HL-60 (cell line): ENCODE measurements around the gene DCP2.

Source experiments
- GABPA ChIP-seq: IDR thresholded peaks from 2 replicates; pipeline ENCODE4 v1.6.1; 2012; ENCODE audit warnings: low read depth
- POLR2AphosphoS5 ChIP-seq: IDR thresholded peaks from 2 replicates; pipeline ENCODE4 v1.6.1; 2012; ENCODE audit warnings: low read depth
- SPI1 ChIP-seq: IDR thresholded peaks from 2 replicates; pipeline ENCODE4 v1.6.1; 2012; ENCODE audit warnings: low read depth, mild to moderate bottlenecking, borderline replicate concordance
- TF ChIP-seq, protein P1 (sequence below): IDR thresholded peaks from 2 replicates; pipeline ENCODE4 v1.6.1; 2012; ENCODE audit warnings: low read depth; ENCODE audit not compliant: insufficient replicate concordance
- TF ChIP-seq, protein P2 (sequence below): IDR thresholded peaks from one replicate; pipeline ENCODE4 v1.5.1; 2011; ENCODE audit warnings: low read length, control low read depth, inconsistent platforms; ENCODE audit not compliant: insufficient read depth

DNA sequence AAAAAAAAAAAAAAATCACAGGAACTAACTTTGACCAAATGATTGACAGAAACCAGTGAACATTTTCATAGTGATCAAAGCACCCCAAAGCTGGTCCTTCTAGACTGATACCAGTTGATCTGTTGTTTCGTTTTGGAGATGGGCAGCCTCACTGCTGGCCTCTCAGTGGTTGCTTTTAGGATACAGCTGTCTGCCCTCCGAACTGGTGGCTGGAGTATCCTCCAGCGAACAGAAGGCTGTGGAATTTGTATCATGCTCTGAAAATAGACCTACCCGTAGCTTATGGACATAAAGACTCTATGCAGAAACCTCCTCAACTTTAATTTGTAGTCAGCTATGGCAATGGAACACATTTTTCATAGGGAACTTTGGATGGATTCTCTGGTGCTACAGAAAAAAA is 49.0 kb downstream of the DCP2 start:
- TF ChIP-seq, protein P1, sequence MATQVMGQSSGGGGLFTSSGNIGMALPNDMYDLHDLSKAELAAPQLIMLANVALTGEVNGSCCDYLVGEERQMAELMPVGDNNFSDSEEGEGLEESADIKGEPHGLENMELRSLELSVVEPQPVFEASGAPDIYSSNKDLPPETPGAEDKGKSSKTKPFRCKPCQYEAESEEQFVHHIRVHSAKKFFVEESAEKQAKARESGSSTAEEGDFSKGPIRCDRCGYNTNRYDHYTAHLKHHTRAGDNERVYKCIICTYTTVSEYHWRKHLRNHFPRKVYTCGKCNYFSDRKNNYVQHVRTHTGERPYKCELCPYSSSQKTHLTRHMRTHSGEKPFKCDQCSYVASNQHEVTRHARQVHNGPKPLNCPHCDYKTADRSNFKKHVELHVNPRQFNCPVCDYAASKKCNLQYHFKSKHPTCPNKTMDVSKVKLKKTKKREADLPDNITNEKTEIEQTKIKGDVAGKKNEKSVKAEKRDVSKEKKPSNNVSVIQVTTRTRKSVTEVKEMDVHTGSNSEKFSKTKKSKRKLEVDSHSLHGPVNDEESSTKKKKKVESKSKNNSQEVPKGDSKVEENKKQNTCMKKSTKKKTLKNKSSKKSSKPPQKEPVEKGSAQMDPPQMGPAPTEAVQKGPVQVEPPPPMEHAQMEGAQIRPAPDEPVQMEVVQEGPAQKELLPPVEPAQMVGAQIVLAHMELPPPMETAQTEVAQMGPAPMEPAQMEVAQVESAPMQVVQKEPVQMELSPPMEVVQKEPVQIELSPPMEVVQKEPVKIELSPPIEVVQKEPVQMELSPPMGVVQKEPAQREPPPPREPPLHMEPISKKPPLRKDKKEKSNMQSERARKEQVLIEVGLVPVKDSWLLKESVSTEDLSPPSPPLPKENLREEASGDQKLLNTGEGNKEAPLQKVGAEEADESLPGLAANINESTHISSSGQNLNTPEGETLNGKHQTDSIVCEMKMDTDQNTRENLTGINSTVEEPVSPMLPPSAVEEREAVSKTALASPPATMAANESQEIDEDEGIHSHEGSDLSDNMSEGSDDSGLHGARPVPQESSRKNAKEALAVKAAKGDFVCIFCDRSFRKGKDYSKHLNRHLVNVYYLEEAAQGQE, result no peak
- TF ChIP-seq, protein P2, sequence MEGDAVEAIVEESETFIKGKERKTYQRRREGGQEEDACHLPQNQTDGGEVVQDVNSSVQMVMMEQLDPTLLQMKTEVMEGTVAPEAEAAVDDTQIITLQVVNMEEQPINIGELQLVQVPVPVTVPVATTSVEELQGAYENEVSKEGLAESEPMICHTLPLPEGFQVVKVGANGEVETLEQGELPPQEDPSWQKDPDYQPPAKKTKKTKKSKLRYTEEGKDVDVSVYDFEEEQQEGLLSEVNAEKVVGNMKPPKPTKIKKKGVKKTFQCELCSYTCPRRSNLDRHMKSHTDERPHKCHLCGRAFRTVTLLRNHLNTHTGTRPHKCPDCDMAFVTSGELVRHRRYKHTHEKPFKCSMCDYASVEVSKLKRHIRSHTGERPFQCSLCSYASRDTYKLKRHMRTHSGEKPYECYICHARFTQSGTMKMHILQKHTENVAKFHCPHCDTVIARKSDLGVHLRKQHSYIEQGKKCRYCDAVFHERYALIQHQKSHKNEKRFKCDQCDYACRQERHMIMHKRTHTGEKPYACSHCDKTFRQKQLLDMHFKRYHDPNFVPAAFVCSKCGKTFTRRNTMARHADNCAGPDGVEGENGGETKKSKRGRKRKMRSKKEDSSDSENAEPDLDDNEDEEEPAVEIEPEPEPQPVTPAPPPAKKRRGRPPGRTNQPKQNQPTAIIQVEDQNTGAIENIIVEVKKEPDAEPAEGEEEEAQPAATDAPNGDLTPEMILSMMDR, result no peak
- TF ChIP-seq SPI1 (no peak), POLR2AphosphoS5 (no peak), GABPA (no peak)
